BLaER1 treated with 17β-estradiol and CSF1 and Interleukin-3, amounts not matched to agents 10 nM and 100 nM (cell line): ENCODE results near the gene GNA14.
"Not testable (repeated sequence)": the region's sequence is repeated elsewhere in the genome, so short reads cannot be mapped to it uniquely, and the experiment has no call there.

Source experiments
- H3K27ac ChIP-seq, 11 experiments: shearing (Covaris generic); formaldehyde crosslinking; 2 replicates each; pipeline ENCODE4 v1.8.1; 2022
- H3K27me3 ChIP-seq, 11 experiments: shearing (Covaris generic); formaldehyde crosslinking; 2 replicates each; pipeline ENCODE4 v1.8.1; 2022
- H3K36me3 ChIP-seq, 11 experiments: shearing (Covaris generic); formaldehyde crosslinking; 2 replicates each; pipeline ENCODE4 v1.8.1; 2022
- H3K4me1 ChIP-seq, 10 experiments: shearing (Covaris generic); formaldehyde crosslinking; 2 replicates each; pipeline ENCODE4 v1.8.1; 2022
- H3K4me2 ChIP-seq, 11 experiments: shearing (Covaris generic); formaldehyde crosslinking; 2 replicates each; pipeline ENCODE4 v1.8.1; 2022
- H3K4me3 ChIP-seq, 10 experiments: shearing (Covaris generic); formaldehyde crosslinking; 2 replicates each; pipeline ENCODE4 v1.8.1; 2022
- H3K9ac ChIP-seq, 11 experiments: shearing (Covaris generic); formaldehyde crosslinking; 2 replicates each; pipeline ENCODE4 v1.8.1; 2022
- H3K9me3 ChIP-seq, 11 experiments: shearing (Covaris generic); formaldehyde crosslinking; replicated peaks in 1 of 11; 2 replicates each; pipeline ENCODE4 v1.8.1; 2022
- H4K20me1 ChIP-seq, 11 experiments: shearing (Covaris generic); formaldehyde crosslinking; 2 replicates each; pipeline ENCODE4 v1.8.1; 2022
- Cebpa-rat ChIP-seq, 11 experiments: shearing (Covaris generic); IDR thresholded peaks; 2 replicates each; pipeline ENCODE4 v1.8.1; 2022

The GNA14 gene

GRCh38 chr9:77420641-77421040 is 227.5 kb downstream of the GNA14 start:
- Histone ChIP-seq H3K4me3 (no peak overlapping the region), H3K9ac (no peak overlapping the region), H3K4me1 (peaks cover 0 to 8% (median 0%) of the 10 kb centered on the region in 10 experiments; a peak in 3 of 20 replicates), H3K27ac (no peak overlapping the region), H3K27me3 (no peaks in the 10 kb centered on the region), H3K9me3 (no peaks in the 10 kb centered on the region), H3K4me2 (no peak overlapping the region), H3K36me3 (peaks cover 0 to 9% (median 2%) of the 10 kb centered on the region in 11 experiments; a peak in 6 of 22 replicates), H4K20me1 (no peaks in the 10 kb centered on the region)
- no peak for TF ChIP-seq Cebpa-rat (IDR thresholded peaks at IDR 0.05)

DNA sequence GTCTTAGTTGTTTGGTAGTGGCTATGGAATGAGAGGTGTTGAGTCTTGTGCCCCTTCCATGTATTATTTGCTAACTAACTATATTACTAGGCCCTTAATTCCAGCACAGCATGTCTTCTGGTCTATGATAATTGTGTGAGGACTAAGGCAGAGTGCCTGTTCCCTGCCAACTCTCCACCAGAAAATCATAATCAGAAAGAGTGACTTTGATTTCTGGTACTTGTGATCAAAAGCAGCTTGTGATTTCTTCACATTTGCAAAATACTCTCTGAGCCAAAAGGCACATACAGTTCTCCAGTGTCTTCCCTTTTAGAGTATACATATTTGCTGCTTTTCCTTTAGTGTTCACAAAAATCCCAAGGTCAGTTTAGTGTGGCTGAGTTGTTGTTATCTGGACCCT is 229.9 kb downstream of the GNA14 start:
- H3K9ac ChIP-seq, result no peak overlapping the region
- no peaks in the 10 kb centered on the region for H4K20me1 ChIP-seq
- H3K4me2 ChIP-seq, result no peak overlapping the region
- peaks cover 0 to 14% (median 5%) of the 10 kb centered on the region in 11 experiments; a peak in 7 of 22 replicates for H3K36me3 ChIP-seq
- H3K9me3 ChIP-seq, result no peaks in the 10 kb centered on the region
- H3K27ac ChIP-seq, result no peak overlapping the region
- H3K27me3 ChIP-seq, result no peaks in the 10 kb centered on the region
- H3K4me1 ChIP-seq, result no peaks in the 10 kb centered on the region
- no peak overlapping the region for H3K4me3 ChIP-seq
- no peak for TF ChIP-seq Cebpa-rat (IDR thresholded peaks at IDR 0.05)

DNA sequence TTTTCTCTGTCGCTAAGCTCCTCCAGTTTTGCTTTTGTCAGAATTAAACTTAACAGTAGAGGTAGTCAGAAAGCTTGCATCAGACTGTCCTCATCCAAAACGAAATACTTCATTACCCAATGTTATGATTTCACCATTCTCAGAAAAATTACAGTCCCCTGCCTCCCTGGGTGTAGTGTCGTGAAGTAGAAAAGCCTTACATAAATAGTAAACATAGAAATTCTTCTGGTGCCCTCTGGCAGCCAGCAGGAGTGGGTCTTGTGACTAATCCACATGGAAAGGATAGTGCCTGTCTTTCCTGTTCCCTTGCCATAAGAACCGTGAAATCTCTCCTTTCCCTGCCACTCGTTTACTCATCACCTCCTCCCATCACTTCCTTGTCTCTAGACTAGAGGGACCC is 230.6 kb downstream of the GNA14 start:
- Histone ChIP-seq H3K9ac (no peak overlapping the region), H4K20me1 (no peaks in the 10 kb centered on the region), H3K4me2 (no peak overlapping the region), H3K27me3 (no peaks in the 10 kb centered on the region), H3K36me3 (peaks cover 0 to 14% (median 5%) of the 10 kb centered on the region in 11 experiments; a peak in 7 of 22 replicates), H3K9me3 (no peaks in the 10 kb centered on the region), H3K4me1 (no peaks in the 10 kb centered on the region), H3K27ac (no peak overlapping the region), H3K4me3 (no peak overlapping the region)
- TF ChIP-seq Cebpa-rat (IDR thresholded peaks at IDR 0.05), result no peak

- H3K4me3 ChIP-seq, H3K4me1 ChIP-seq, H4K20me1 ChIP-seq, H3K27me3 ChIP-seq, H3K4me2 ChIP-seq, H3K27ac ChIP-seq, H3K9ac ChIP-seq: not testable (repeated sequence)
- Histone ChIP-seq H3K36me3 (peaks cover 29 to 44% (median 37%) of the 10 kb centered on the region in 11 experiments), H3K9me3 (peaks cover 20 to 34% (median 25%) of the 10 kb centered on the region in 11 experiments)
Measured at GRCh38 chr9:77408521-77408920, 239.6 kb downstream of the GNA14 start.

DNA sequence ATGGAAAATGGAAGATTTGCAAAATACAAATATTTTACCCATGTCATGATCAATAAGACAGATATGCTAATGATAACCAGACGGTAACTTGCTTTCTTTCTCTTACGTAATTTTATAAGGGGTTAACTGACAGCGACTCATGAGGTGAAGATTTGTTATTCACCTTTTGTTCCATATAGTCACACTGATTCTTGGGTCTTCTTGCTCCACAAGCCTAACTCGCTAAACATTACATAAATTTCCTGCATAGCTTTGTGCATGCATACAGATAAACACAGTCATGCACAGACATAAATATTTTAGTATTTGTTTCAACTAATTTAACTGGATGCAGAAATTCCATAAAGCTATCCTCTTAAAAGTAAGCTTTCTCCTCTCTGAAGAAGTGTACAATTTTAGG is 244.9 kb downstream of the GNA14 start:
- H3K4me1 ChIP-seq, result no peaks in the 10 kb centered on the region
- no peak overlapping the region for H3K4me2 ChIP-seq
- H3K27me3 ChIP-seq, result no peaks in the 10 kb centered on the region
- no peak overlapping the region for H3K4me3 ChIP-seq
- peaks cover 23 to 36% (median 27%) of the 10 kb centered on the region in 11 experiments for H3K36me3 ChIP-seq
- no peak for TF ChIP-seq Cebpa-rat (IDR thresholded peaks at IDR 0.05)
- no peak overlapping the region for H3K27ac ChIP-seq
- H3K9ac ChIP-seq, result no peak overlapping the region
- no peaks in the 10 kb centered on the region for H4K20me1 ChIP-seq
- peaks cover 5 to 15% (median 7%) of the 10 kb centered on the region in 11 experiments for H3K9me3 ChIP-seq

- no peaks in the 10 kb centered on the region for H4K20me1 ChIP-seq
- no peak overlapping the region for H3K4me3 ChIP-seq
- no peaks in the 10 kb centered on the region for H3K4me1 ChIP-seq
- H3K27me3 ChIP-seq, result no peaks in the 10 kb centered on the region
- peaks cover 14 to 27% (median 17%) of the 10 kb centered on the region in 11 experiments for H3K36me3 ChIP-seq
- H3K9ac ChIP-seq, result no peak overlapping the region
- no peak for TF ChIP-seq Cebpa-rat (IDR thresholded peaks at IDR 0.05)
- H3K27ac ChIP-seq, result no peak overlapping the region
- peaks cover 0 to 6% (median 0%) of the 10 kb centered on the region in 11 experiments; a peak in 5 of 22 replicates for H3K9me3 ChIP-seq
- H3K4me2 ChIP-seq, result no peak overlapping the region
Measured at GRCh38 chr9:77402286-77402685, 245.8 kb downstream of the GNA14 start.

- H3K27ac ChIP-seq, result no peak overlapping the region
- peaks cover 0 to 7% (median 0%) of the 10 kb centered on the region in 11 experiments; a peak in 2 of 22 replicates for H3K36me3 ChIP-seq
- no peak overlapping the region for H3K9ac ChIP-seq
- no peaks in the 10 kb centered on the region for H3K4me1 ChIP-seq
- TF ChIP-seq Cebpa-rat (IDR thresholded peaks at IDR 0.05), result no peak
- H3K4me2 ChIP-seq, result no peak overlapping the region
- no peaks in the 10 kb centered on the region for H3K9me3 ChIP-seq
- H4K20me1 ChIP-seq, result no peaks in the 10 kb centered on the region
- no peaks in the 10 kb centered on the region for H3K27me3 ChIP-seq
- no peak overlapping the region for H3K4me3 ChIP-seq
Measured at GRCh38 chr9:77399964-77400363, 248.2 kb downstream of the GNA14 start.

GRCh38 chr9:77398581-77398980 is 249.5 kb downstream of the GNA14 start:
- H3K4me3 ChIP-seq, H3K36me3 ChIP-seq, H3K27me3 ChIP-seq, H3K4me1 ChIP-seq, H3K9ac ChIP-seq, H3K9me3 ChIP-seq, H3K4me2 ChIP-seq, H3K27ac ChIP-seq, H4K20me1 ChIP-seq: not testable (repeated sequence)

DNA sequence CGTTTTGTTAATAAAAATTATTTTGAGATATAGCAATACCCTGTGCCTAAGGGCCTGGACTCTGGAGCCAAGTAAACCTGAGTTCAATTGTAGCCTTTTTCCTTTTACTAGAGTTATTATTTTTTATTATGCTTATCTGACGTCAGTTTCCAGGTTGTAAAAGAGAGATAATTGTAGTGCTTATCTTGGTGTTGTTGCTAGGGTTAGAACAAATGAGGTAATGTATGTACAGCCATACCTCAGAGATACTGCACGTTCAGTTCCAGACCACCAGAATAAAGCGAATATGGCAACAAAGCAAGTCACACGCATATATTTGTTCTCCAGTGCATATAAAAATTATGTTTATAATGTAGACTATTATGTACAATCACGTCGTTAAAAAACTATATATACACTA is 255.8 kb downstream of the GNA14 start:
- Histone ChIP-seq H3K27ac (no peak overlapping the region), H3K36me3 (peaks cover 4 to 16% (median 10%) of the 10 kb centered on the region in 11 experiments; a peak in 13 of 22 replicates), H3K4me2 (no peak overlapping the region), H3K4me1 (no peaks in the 10 kb centered on the region), H4K20me1 (no peaks in the 10 kb centered on the region), H3K4me3 (no peak overlapping the region), H3K27me3 (no peaks in the 10 kb centered on the region), H3K9ac (no peak overlapping the region), H3K9me3 (0 out of 22 replicates have a peak, but pooled peaks cover 0 to 4% (median 0%) of the 10 kb centered on the region in 11 experiments)
- TF ChIP-seq Cebpa-rat (IDR thresholded peaks at IDR 0.05), result no peak

GRCh38 chr9:77391834-77392233 is 256.3 kb downstream of the GNA14 start:
- Histone ChIP-seq H3K27ac (no peak overlapping the region), H3K4me1 (no peaks in the 10 kb centered on the region), H3K9ac (no peak overlapping the region), H3K27me3 (no peaks in the 10 kb centered on the region), H3K9me3 (0 out of 22 replicates have a peak, but pooled peaks cover 0 to 4% (median 0%) of the 10 kb centered on the region in 11 experiments), H3K36me3 (peaks cover 4 to 16% (median 10%) of the 10 kb centered on the region in 11 experiments; a peak in 13 of 22 replicates), H3K4me2 (no peak overlapping the region), H3K4me3 (no peak overlapping the region), H4K20me1 (no peaks in the 10 kb centered on the region)
- TF ChIP-seq Cebpa-rat (IDR thresholded peaks at IDR 0.05), result no peak
